MCF 10A (cell line): Measurements from ENCODE around the gene PTRH1. TPM values are rescaled to one million over a fixed set of nuclear protein-coding genes. Genes with fewer than 3 reads are reported as not detected.

Source experiments
- BruUV-seq: library from RNA; stranded (reverse); fragments of 400-500 nt; replicated peaks from 2 replicates; lab custom pipeline; 2021; lab: Mats Ljungman, UMichigan
- CTCF ChIA-PET: fragments of 300-600 bp; sonication (Branson Sonifier 250); formaldehyde crosslinking; extraction: SDS; loops from one replicate; lab custom pipeline; 2021; ENCODE audit warnings: antibody characterized with exemption, inconsistent platforms; lab: Yijun Ruan, JAX
- POLR2A ChIA-PET: fragments of 300-600, 350-650 bp; sonication (Branson Sonifier 250); formaldehyde crosslinking; extraction: SDS; loops from one replicate; lab custom pipeline; 2020; ENCODE audit warnings: antibody characterized with exemption, inconsistent platforms; lab: Yijun Ruan, JAX
- DNase-seq: peaks from one replicate; pipeline ENCODE4 v3.0.0-alpha.2; 2018; ENCODE audit not compliant: unreplicated experiment
- H3K27ac Mint-ChIP-seq: one replicate; pipeline ENCODE4 v1.8.0; 2022; ENCODE audit warnings: mild to moderate bottlenecking, low read depth, mixed read lengths; ENCODE audit not compliant: unreplicated experiment
- H3K27me3 Mint-ChIP-seq: one replicate; pipeline ENCODE4 v1.8.0; 2022; ENCODE audit warnings: mixed read lengths; ENCODE audit not compliant: insufficient read depth, unreplicated experiment
- H3K36me3 Mint-ChIP-seq: one replicate; pipeline ENCODE4 v1.8.0; 2022; ENCODE audit warnings: mild to moderate bottlenecking, moderate library complexity, mixed read lengths; ENCODE audit not compliant: insufficient read depth, unreplicated experiment
- H3K4me1 Mint-ChIP-seq: one replicate; pipeline ENCODE4 v1.8.0; 2022; ENCODE audit warnings: mixed read lengths; ENCODE audit not compliant: insufficient read depth, unreplicated experiment
- H3K4me3 Mint-ChIP-seq: one replicate; pipeline ENCODE4 v1.8.0; 2022; ENCODE audit warnings: mild to moderate bottlenecking, moderate library complexity, mixed read lengths; ENCODE audit not compliant: unreplicated experiment
- H3K9me3 Mint-ChIP-seq: one replicate; pipeline ENCODE4 v1.8.0; 2022; ENCODE audit warnings: mixed read lengths; ENCODE audit not compliant: unreplicated experiment
- intact Hi-C: fragments of 100-400 bp; cut with micrococcal nuclease; formaldehyde crosslinking; loops from 2 replicates; pipeline ENCODE4 v1.14.1; 2022
- total RNA-seq: library from RNA; stranded (reverse); gene quantifications from 2 replicates; pipeline ENCODE4 v1.2.3, GENCODE V29; 2022
- TF ChIP-seq, protein P1 (sequence below): fragments of 200-600 bp; IDR thresholded peaks from one replicate; pipeline ENCODE4 v1.8.0; 2022; ENCODE audit warnings: antibody characterized with exemption, mild to moderate bottlenecking; ENCODE audit not compliant: unreplicated experiment

Gene PTRH1
- total RNA-seq, 1 experiment from 2014 or later = 35.2 TPM

DNA sequence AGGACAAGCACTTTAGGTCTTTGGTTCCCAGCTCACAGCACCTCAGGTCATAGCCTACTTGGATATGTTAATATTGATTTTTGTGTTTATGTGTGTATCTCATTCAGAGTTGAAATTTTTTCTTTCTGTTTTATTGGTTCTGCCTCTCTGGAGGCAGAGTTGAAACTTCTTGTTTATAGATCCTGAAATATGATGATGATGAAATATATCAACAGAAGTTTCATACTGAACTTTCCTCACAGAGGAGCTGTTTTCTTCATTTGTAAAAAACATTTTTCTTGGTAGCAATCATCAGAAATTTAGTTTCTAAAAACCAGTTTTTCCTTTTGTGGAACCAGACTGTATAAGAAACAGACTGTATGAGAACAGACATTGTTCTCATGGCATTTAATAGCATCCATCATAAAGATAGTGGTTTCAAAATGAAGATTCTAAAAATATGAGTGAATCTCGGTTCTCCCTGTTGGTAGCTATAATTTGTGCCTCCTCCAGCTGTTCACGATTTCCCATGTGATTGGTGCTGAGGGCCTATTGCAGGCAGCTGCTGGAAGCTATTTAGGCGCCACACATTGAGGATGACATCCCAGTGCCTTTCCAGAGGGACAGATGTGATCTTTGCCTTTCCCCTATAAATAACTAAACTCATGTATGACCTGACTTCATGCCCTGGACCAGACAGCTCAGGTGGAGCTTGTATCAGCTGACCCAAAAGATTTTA lies 48.2 kb downstream of the PTRH1 start:
- no peak overlapping the region for H3K4me3 Mint-ChIP-seq
- intact Hi-C loops = no loop called here
- POLR2A ChIA-PET = interaction anchor here (1.0 kb wide), 1 partner anchor 9 kb away, joined by 4 read pairs; no protein-coding TSS in a partner anchor
- no peaks in the 10 kb centered on the region for H3K9me3 Mint-ChIP-seq
- peaks cover 33% of the 10 kb centered on the region for H3K36me3 Mint-ChIP-seq
- no TSS peak for BruUV-seq
- H3K27ac Mint-ChIP-seq = no peak overlapping the region
- H3K27me3 Mint-ChIP-seq = no peaks in the 10 kb centered on the region
- H3K4me1 Mint-ChIP-seq = no peaks in the 10 kb centered on the region
- DNase-seq = no peak
- CTCF ChIA-PET = no interaction called here
- TF ChIP-seq, protein P1, sequence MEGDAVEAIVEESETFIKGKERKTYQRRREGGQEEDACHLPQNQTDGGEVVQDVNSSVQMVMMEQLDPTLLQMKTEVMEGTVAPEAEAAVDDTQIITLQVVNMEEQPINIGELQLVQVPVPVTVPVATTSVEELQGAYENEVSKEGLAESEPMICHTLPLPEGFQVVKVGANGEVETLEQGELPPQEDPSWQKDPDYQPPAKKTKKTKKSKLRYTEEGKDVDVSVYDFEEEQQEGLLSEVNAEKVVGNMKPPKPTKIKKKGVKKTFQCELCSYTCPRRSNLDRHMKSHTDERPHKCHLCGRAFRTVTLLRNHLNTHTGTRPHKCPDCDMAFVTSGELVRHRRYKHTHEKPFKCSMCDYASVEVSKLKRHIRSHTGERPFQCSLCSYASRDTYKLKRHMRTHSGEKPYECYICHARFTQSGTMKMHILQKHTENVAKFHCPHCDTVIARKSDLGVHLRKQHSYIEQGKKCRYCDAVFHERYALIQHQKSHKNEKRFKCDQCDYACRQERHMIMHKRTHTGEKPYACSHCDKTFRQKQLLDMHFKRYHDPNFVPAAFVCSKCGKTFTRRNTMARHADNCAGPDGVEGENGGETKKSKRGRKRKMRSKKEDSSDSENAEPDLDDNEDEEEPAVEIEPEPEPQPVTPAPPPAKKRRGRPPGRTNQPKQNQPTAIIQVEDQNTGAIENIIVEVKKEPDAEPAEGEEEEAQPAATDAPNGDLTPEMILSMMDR = no peak

DNA sequence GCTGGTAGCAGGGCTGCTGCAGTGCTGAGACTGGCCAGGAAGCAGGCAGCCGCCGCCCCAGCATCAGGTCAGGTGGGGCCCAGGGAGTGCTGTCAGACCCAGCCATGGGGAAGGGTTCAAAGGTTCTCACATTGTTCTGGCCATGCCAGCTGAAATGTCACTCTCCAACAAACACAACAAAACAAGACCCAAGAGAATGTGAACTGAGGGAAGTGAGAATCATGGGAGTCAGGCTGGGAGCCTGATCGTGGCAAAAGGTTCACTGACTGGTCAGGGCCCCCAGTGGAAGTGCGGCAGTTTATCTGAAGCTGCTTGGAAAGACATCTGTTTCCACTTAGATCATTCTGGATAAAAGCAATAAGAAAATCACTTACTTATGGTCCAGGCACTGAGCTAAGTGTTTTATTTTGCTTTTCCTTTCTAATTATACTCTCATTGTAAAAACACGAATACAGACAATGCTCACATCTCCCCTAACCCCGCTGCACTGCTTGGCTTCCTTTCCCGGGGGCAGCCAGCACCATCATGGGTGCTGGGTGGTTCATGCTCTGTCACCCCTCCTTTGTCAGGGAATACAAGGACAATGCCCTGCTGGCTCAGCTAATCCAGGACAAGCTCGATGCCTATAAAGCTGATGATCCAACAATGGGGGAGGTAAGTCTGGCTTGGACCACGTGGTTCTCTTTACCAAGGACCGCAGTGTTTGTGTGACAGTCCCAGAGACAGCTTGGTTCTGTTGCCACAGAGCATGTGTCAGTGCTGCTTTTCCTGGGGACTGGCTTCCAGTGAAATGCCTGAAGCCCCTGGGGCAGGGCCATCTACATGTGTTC lies 50.6 kb downstream of the PTRH1 start:
- Mint-ChIP-seq H3K4me1 (no peaks in the 10 kb centered on the region), H3K36me3 (peaks cover 30% of the 10 kb centered on the region), H3K27ac (no peak overlapping the region), H3K4me3 (no peak overlapping the region), H3K9me3 (no peaks in the 10 kb centered on the region), H3K27me3 (no peaks in the 10 kb centered on the region)
- TF ChIP-seq, protein P1 = no peak
- POLR2A ChIA-PET = interaction anchor here (1.3 kb wide), 1 partner anchor 8 kb away, joined by 4 read pairs; no protein-coding TSS in a partner anchor
- CTCF ChIA-PET = interaction anchor here (0.5 kb wide), 1 partner anchor 23 kb away, joined by 3 read pairs; no protein-coding TSS in a partner anchor
- no TSS peak for BruUV-seq
- no peak for DNase-seq
- intact Hi-C loops = no loop called here

DNA sequence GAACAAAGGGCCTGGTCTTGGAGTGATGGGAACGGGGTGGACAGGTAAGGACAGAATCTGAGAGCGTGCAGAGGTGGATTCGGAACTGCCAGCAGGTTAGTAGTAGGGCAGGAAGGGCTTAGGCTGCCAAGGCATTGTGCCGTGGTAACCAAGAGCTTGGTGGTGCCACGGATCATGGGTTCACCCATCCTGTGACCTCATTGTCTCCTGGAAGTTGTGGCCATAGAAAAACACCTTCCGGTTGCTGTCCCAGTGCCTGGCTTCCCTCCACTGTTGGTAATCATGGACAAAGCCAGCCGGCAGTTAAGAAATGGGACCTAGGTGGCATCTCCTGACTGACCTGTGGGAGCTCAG lies 51.2 kb downstream of the PTRH1 start:
- CTCF ChIA-PET = interaction anchor here (0.5 kb wide), 1 partner anchor 24 kb away, joined by 3 read pairs; no protein-coding TSS in a partner anchor
- intact Hi-C loops = no loop called here
- TF ChIP-seq, protein P1 = no peak
- Mint-ChIP-seq H3K4me1 (no peaks in the 10 kb centered on the region), H3K27me3 (no peaks in the 10 kb centered on the region), H3K36me3 (peaks cover 35% of the 10 kb centered on the region), H3K4me3 (no peak overlapping the region), H3K9me3 (no peaks in the 10 kb centered on the region), H3K27ac (no peak overlapping the region)
- DNase-seq = no peak
- POLR2A ChIA-PET = no interaction called here
- no TSS peak for BruUV-seq

Other genes starting within 250 kb of the PTRH1 start
- 20.0 and 36.6 TPM in 2 replicates for gene STXBP1, start 103.4 kb downstream of the PTRH1 start, total RNA-seq
- gene CFAP157, start 8.7 kb downstream of the PTRH1 start, total RNA-seq = not detected in 2 replicates
- gene TTC16, start 416 bp upstream of the PTRH1 start, total RNA-seq = 0.19 and 0.32 TPM in 2 replicates
- gene TOR2A, start 19.6 kb upstream of the PTRH1 start, total RNA-seq = 8.4 and 11.3 TPM in 2 replicates
- gene SH2D3C, start 63.0 kb upstream of the PTRH1 start, total RNA-seq = not detected in 2 replicates
- gene CDK9, start 70.4 kb upstream of the PTRH1 start, total RNA-seq = 62.1 and 84.0 TPM in 2 replicates
- gene FPGS, start 87.2 kb upstream of the PTRH1 start, total RNA-seq = 130 and 131 TPM in 2 replicates
- gene ENG, start 139.0 kb upstream of the PTRH1 start, total RNA-seq = 19.2 and 22.1 TPM in 2 replicates
- gene AK1, start 162.0 kb upstream of the PTRH1 start, total RNA-seq = 75.9 and 94.3 TPM in 2 replicates
- gene ST6GALNAC6, start 183.9 kb upstream of the PTRH1 start, total RNA-seq = 16.5 and 17.6 TPM in 2 replicates
- 36.3 and 39.5 TPM in 2 replicates for gene ST6GALNAC4, start 201.4 kb upstream of the PTRH1 start, total RNA-seq
- gene PIP5KL1, start 215.1 kb upstream of the PTRH1 start, total RNA-seq = 4.0 and 5.7 TPM in 2 replicates
- gene DPM2, start 222.2 kb upstream of the PTRH1 start, total RNA-seq = 41.5 and 41.8 TPM in 2 replicates